ENCODE data around the gene ACY1.

DNA sequence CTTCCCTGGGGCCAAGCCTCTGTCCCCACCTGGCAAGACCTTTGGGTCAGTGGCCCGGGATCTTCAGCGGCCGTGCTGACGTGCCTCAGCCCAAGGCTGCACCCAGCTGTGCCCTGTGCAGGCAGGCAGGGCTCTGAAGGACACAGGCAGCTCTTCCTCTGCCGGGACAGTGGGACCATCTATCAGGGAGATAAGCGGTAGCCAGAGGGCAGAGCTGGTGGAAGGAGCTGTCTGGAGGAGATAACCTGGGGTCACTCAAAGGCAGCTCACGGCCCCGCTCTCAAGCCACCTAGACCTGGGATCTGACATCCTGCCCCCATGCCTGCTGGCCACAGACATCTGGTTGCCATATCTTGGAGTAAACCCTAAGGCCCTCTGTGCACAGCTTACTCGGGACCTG is 45.7 kb downstream of the ACY1 start:
- TF ChIP-seq EZH2 (IDR thresholded peaks at IDR 0.05) (no peak), FOXP2 (optimal IDR thresholded peaks at IDR 0.05; ENCODE audit: control extremely low read depth, extremely low read length, insufficient read depth) (no peak)

Data from SK-N-MC (cell line).